ENCODE data around the gene SMG6.

- TF ChIP-seq GATA2 (IDR thresholded peaks at IDR 0.05; ENCODE audit: low read depth, low read length) (no peak), GATA3 (IDR thresholded peaks at IDR 0.05; ENCODE audit: low read depth, low read length) (no peak)
Measured at GRCh38 chr17:2215616-2216364, 87.8 kb downstream of the SMG6 start.

Data from SH-SY5Y (cell line).